GM21619 (cell line): Measurements from ENCODE around the gene HCRTR1.

ENCODE experiments used
- ATAC-seq: cut with Tn5 transposase; IDR thresholded peaks from one replicate; pipeline ENCODE4 v1.9.1; 2021; ENCODE audit not compliant: unreplicated experiment

The HCRTR1 gene

GRCh38 chr1:31648641-31649357 is 31.3 kb downstream of the HCRTR1 start:
- ATAC-seq: no peak

- ATAC-seq: no peak
Measured at GRCh38 chr1:31650161-31651088, 32.9 kb downstream of the HCRTR1 start.

GRCh38 chr1:31651089-31651420 is 33.6 kb downstream of the HCRTR1 start:
- no peak for ATAC-seq

- ATAC-seq: no peak
Measured at GRCh38 chr1:31651766-31652165, 34.3 kb downstream of the HCRTR1 start.

- no peak for ATAC-seq
Measured at GRCh38 chr1:31652891-31653499, 35.5 kb downstream of the HCRTR1 start.

GRCh38 chr1:31653717-31654473 is 36.4 kb downstream of the HCRTR1 start:
- ATAC-seq: no peak

GRCh38 chr1:31654474-31654776 is 36.9 kb downstream of the HCRTR1 start:
- no peak for ATAC-seq

GRCh38 chr1:31655104-31655503 is 37.6 kb downstream of the HCRTR1 start:
- no peak for ATAC-seq

GRCh38 chr1:31655756-31656155 is 38.3 kb downstream of the HCRTR1 start:
- no peak for ATAC-seq

GRCh38 chr1:31657020-31657804 is 39.7 kb downstream of the HCRTR1 start:
- no peak for ATAC-seq

GRCh38 chr1:31657972-31658510 is 40.6 kb downstream of the HCRTR1 start:
- no peak for ATAC-seq

- no peak for ATAC-seq
Measured at GRCh38 chr1:31658721-31659120, 41.2 kb downstream of the HCRTR1 start.

- ATAC-seq: no peak
Measured at GRCh38 chr1:31659889-31660288, 42.4 kb downstream of the HCRTR1 start.

- no peak for ATAC-seq
Measured at GRCh38 chr1:31660871-31661455, 43.5 kb downstream of the HCRTR1 start.

- ATAC-seq: no peak
Measured at GRCh38 chr1:31661856-31662255, 44.4 kb downstream of the HCRTR1 start.

GRCh38 chr1:31662463-31662862 is 45.0 kb downstream of the HCRTR1 start:
- no peak for ATAC-seq

GRCh38 chr1:31663622-31664452 is 46.3 kb downstream of the HCRTR1 start:
- no peak for ATAC-seq

- no peak for ATAC-seq
Measured at GRCh38 chr1:31664528-31664927, 47.0 kb downstream of the HCRTR1 start.
